ENCODE results near the gene SLC16A5. TPM values are rescaled to one million over a fixed set of nuclear protein-coding genes. Genes with fewer than 3 reads are reported as not detected.

The SLC16A5 gene
- total RNA-seq (2022; extraction: Qiagen RNA extraction; ENCODE audit: low read depth), result 16.8 to 35.9 TPM (median 29.7 TPM) in 5 replicates

GRCh38 chr17:75087558-75088453 lies at the start of gene SLC16A5:
Gene SLC16A5, plus strand, starts transcription at chr17:75087954. Its CDS starts 5,683 bp downstream, at chr17:75093637.

GRCh38 chr17:75046407-75047289 lies 41.1 kb upstream of the SLC16A5 start, which contains the start of the genes ATP5PD and KCTD2:
Gene ATP5PD, minus strand, starts transcription at chr17:75046969. Its CDS starts 4,319 bp downstream, at chr17:75042650.
Gene KCTD2, plus strand, starts transcription at chr17:75047225. Its CDS starts 26 bp downstream, at chr17:75047251.

GRCh38 chr17:75109407-75110233 lies 21.9 kb downstream of the SLC16A5 start, which contains the start of gene ARMC7:
Gene ARMC7, plus strand, starts transcription at chr17:75109969. Its CDS starts 320 bp downstream, at chr17:75110289.

GRCh38 chr17:75131278-75132017 lies 43.7 kb downstream of the SLC16A5 start, which contains the start of gene NT5C:
Gene NT5C, minus strand, starts transcription at chr17:75131742. Its CDS starts 35 bp downstream, at chr17:75131707.

GRCh38 chr17:75154195-75155106 lies 66.7 kb downstream of the SLC16A5 start, which contains the start of gene JPT1:
Gene JPT1, minus strand, starts transcription at chr17:75154512. Its CDS starts 115 bp downstream, at chr17:75154397.

Other genes with a start within 250 kb of the SLC16A5 start
- 0.21 to 0.52 TPM (median 0.27 TPM) in 5 replicates for gene GRIN2C, start 228.1 kb upstream of the SLC16A5 start, total RNA-seq (2022; extraction: Qiagen RNA extraction; ENCODE audit: low read depth)
- gene FDXR, start 215.0 kb upstream of the SLC16A5 start, total RNA-seq (2022; extraction: Qiagen RNA extraction; ENCODE audit: low read depth), result 33.6 to 70.0 TPM (median 67.8 TPM) in 5 replicates
- not detected in 5 replicates for gene FADS6, start 194.3 kb upstream of the SLC16A5 start, total RNA-seq (2022; extraction: Qiagen RNA extraction; ENCODE audit: low read depth)
- gene USH1G, start 164.7 kb upstream of the SLC16A5 start, total RNA-seq (2022; extraction: Qiagen RNA extraction; ENCODE audit: low read depth), result 0.08 to 0.18 TPM (median 0.12 TPM) in 4 of 5 replicates, not detected in the other
- gene OTOP2, start 163.7 kb upstream of the SLC16A5 start, total RNA-seq (2022; extraction: Qiagen RNA extraction; ENCODE audit: low read depth), result 0.06 to 0.14 TPM in 2 of 5 replicates, not detected in the others
- not detected in 5 replicates for gene OTOP3, start 152.1 kb upstream of the SLC16A5 start, total RNA-seq (2022; extraction: Qiagen RNA extraction; ENCODE audit: low read depth)
- gene HID1, start 115.2 kb upstream of the SLC16A5 start, total RNA-seq (2022; extraction: Qiagen RNA extraction; ENCODE audit: low read depth), result 7.1 to 12.7 TPM (median 11.0 TPM) in 5 replicates
- 41.1 to 73.3 TPM (median 64.5 TPM) in 5 replicates for gene CDR2L, start 100.3 kb upstream of the SLC16A5 start, total RNA-seq (2022; extraction: Qiagen RNA extraction; ENCODE audit: low read depth)
- gene MRPL58, start 75.3 kb upstream of the SLC16A5 start, total RNA-seq (2022; extraction: Qiagen RNA extraction; ENCODE audit: low read depth), result 75.8 to 85.3 TPM (median 76.5 TPM) in 5 replicates
- gene ATP5PD, start 41.0 kb upstream of the SLC16A5 start, total RNA-seq (2022; extraction: Qiagen RNA extraction; ENCODE audit: low read depth), result 453 to 615 TPM (median 486 TPM) in 5 replicates
- gene KCTD2, start 40.7 kb upstream of the SLC16A5 start, total RNA-seq (2022; extraction: Qiagen RNA extraction; ENCODE audit: low read depth), result 26.4 to 33.7 TPM (median 30.7 TPM) in 5 replicates
- gene ARMC7, start 22.0 kb downstream of the SLC16A5 start, total RNA-seq (2022; extraction: Qiagen RNA extraction; ENCODE audit: low read depth), result 17.4 to 21.8 TPM (median 18.7 TPM) in 5 replicates
- 82.9 to 136 TPM (median 131 TPM) in 5 replicates for gene NT5C, start 43.8 kb downstream of the SLC16A5 start, total RNA-seq (2022; extraction: Qiagen RNA extraction; ENCODE audit: low read depth)
- gene JPT1, start 66.6 kb downstream of the SLC16A5 start, total RNA-seq (2022; extraction: Qiagen RNA extraction; ENCODE audit: low read depth), result 675 to 933 TPM (median 796 TPM) in 5 replicates
- gene SUMO2, start 95.0 kb downstream of the SLC16A5 start, total RNA-seq (2022; extraction: Qiagen RNA extraction; ENCODE audit: low read depth), result 296 to 622 TPM (median 397 TPM) in 5 replicates
- 102 to 109 TPM (median 103 TPM) in 5 replicates for gene NUP85, start 117.7 kb downstream of the SLC16A5 start, total RNA-seq (2022; extraction: Qiagen RNA extraction; ENCODE audit: low read depth)
- 25.1 to 35.6 TPM (median 29.2 TPM) in 5 replicates for gene GGA3, start 173.7 kb downstream of the SLC16A5 start, total RNA-seq (2022; extraction: Qiagen RNA extraction; ENCODE audit: low read depth)
- 143 to 181 TPM (median 173 TPM) in 5 replicates for gene MRPS7, start 173.9 kb downstream of the SLC16A5 start, total RNA-seq (2022; extraction: Qiagen RNA extraction; ENCODE audit: low read depth)
- 31.3 to 40.8 TPM (median 37.9 TPM) in 5 replicates for gene MIF4GD, start 183.3 kb downstream of the SLC16A5 start, total RNA-seq (2022; extraction: Qiagen RNA extraction; ENCODE audit: low read depth)
- 13.9 to 20.3 TPM (median 18.8 TPM) in 5 replicates for gene SLC25A19, start 201.5 kb downstream of the SLC16A5 start, total RNA-seq (2022; extraction: Qiagen RNA extraction; ENCODE audit: low read depth)